ENCODE results near the gene CD226.
"Not testable (repeated sequence)": the region's sequence is repeated elsewhere in the genome, so short reads cannot be mapped to it uniquely, and the experiment has no call there.

CD226 gene

GRCh38 chr18:69838620-69839411, 108.9 kb downstream of the CD226 start:
- no peaks in the 10 kb centered on the region for H3K9me3 ChIP-seq (ENCODE audit: insufficient read depth, low read length, severe bottlenecking)
- no peaks in the 10 kb centered on the region for H3K27me3 ChIP-seq (ENCODE audit: insufficient read depth, low read length, poor library complexity)
- TF ChIP-seq CTCF (IDR thresholded peaks at IDR 0.05; ENCODE audit: borderline replicate concordance, extremely low read depth, low read length, poor library complexity, severe bottlenecking) (no peak), EZH2 (IDR thresholded peaks at IDR 0.05; ENCODE audit: borderline replicate concordance, low read depth, low read length, severe bottlenecking) (no peak)
- H3K4me1 ChIP-seq (ENCODE audit: insufficient read depth, low read length): no peaks in the 10 kb centered on the region
- H3K36me3 ChIP-seq (ENCODE audit: insufficient read depth, low read length): no peaks in the 10 kb centered on the region
- ATAC-seq (ENCODE audit: insufficient read depth, low read depth) (peak; percentile 84), DNase-seq (peak; percentile 47)
- H3K4me3 ChIP-seq (ENCODE audit: low read depth in 1 of 2, low read length in 2 of 2): no peak overlapping the region
- H3K4me2 ChIP-seq (ENCODE audit: insufficient read depth, low read length): no peak overlapping the region
- H3K9ac ChIP-seq (ENCODE audit: low read depth, low read length): no peak overlapping the region
- H4K20me1 ChIP-seq (ENCODE audit: insufficient read depth, low read length): no peaks in the 10 kb centered on the region
- no peak overlapping the region for H3K27ac ChIP-seq (ENCODE audit: low read length)
- H2AFZ ChIP-seq (ENCODE audit: low read depth, low read length): no peak overlapping the region
- H3K79me2 ChIP-seq (ENCODE audit: insufficient read depth, low read length): no peaks in the 10 kb centered on the region

- H3K9me3 ChIP-seq (ENCODE audit: insufficient read depth, low read length, severe bottlenecking): no peaks in the 10 kb centered on the region
- H4K20me1 ChIP-seq (ENCODE audit: insufficient read depth, low read length): no peaks in the 10 kb centered on the region
- H3K27me3 ChIP-seq (ENCODE audit: insufficient read depth, low read length, poor library complexity): no peaks in the 10 kb centered on the region
- H3K4me3 ChIP-seq (ENCODE audit: low read depth in 1 of 2, low read length in 2 of 2): no peak overlapping the region
- H3K36me3 ChIP-seq (ENCODE audit: insufficient read depth, low read length): no peaks in the 10 kb centered on the region
- H2AFZ ChIP-seq (ENCODE audit: low read depth, low read length): no peak overlapping the region
- DNase-seq: no peak
- no peak overlapping the region for H3K9ac ChIP-seq (ENCODE audit: low read depth, low read length)
- no peak for TF ChIP-seq CTCF (IDR thresholded peaks at IDR 0.05; ENCODE audit: borderline replicate concordance, extremely low read depth, low read length, poor library complexity, severe bottlenecking)
- no peak for TF ChIP-seq EZH2 (IDR thresholded peaks at IDR 0.05; ENCODE audit: borderline replicate concordance, low read depth, low read length, severe bottlenecking)
- H3K27ac ChIP-seq (ENCODE audit: low read length): no peak overlapping the region
- ATAC-seq (ENCODE audit: insufficient read depth, low read depth): no peak
- no peak overlapping the region for H3K4me2 ChIP-seq (ENCODE audit: insufficient read depth, low read length)
- H3K4me1 ChIP-seq (ENCODE audit: insufficient read depth, low read length): no peaks in the 10 kb centered on the region
- H3K79me2 ChIP-seq (ENCODE audit: insufficient read depth, low read length): no peaks in the 10 kb centered on the region
These were observed 109.7 kb downstream of the CD226 start for GRCh38 chr18:69838003-69838402.

GRCh38 chr18:69834980-69835379, 112.7 kb downstream of the CD226 start:
- H3K4me2 ChIP-seq (ENCODE audit: insufficient read depth, low read length); ATAC-seq (ENCODE audit: insufficient read depth, low read depth); H4K20me1 ChIP-seq (ENCODE audit: insufficient read depth, low read length); H3K4me1 ChIP-seq (ENCODE audit: insufficient read depth, low read length); H3K27ac ChIP-seq (ENCODE audit: low read length); DNase-seq; H3K36me3 ChIP-seq (ENCODE audit: insufficient read depth, low read length); H3K27me3 ChIP-seq (ENCODE audit: insufficient read depth, low read length, poor library complexity); H2AFZ ChIP-seq (ENCODE audit: low read depth, low read length); H3K9ac ChIP-seq (ENCODE audit: low read depth, low read length); H3K4me3 ChIP-seq (ENCODE audit: low read depth in 1 of 2, low read length in 2 of 2); H3K79me2 ChIP-seq (ENCODE audit: insufficient read depth, low read length); H3K9me3 ChIP-seq (ENCODE audit: insufficient read depth, low read length, severe bottlenecking): not testable (repeated sequence)

- no peaks in the 10 kb centered on the region for H3K4me1 ChIP-seq (ENCODE audit: insufficient read depth, low read length)
- H4K20me1 ChIP-seq (ENCODE audit: insufficient read depth, low read length): no peaks in the 10 kb centered on the region
- H3K4me2 ChIP-seq (ENCODE audit: insufficient read depth, low read length): no peak overlapping the region
- no peaks in the 10 kb centered on the region for H3K36me3 ChIP-seq (ENCODE audit: insufficient read depth, low read length)
- ATAC-seq (ENCODE audit: insufficient read depth, low read depth) (no peak), DNase-seq (no peak)
- H3K27ac ChIP-seq (ENCODE audit: low read length): no peak overlapping the region
- no peaks in the 10 kb centered on the region for H3K79me2 ChIP-seq (ENCODE audit: insufficient read depth, low read length)
- H3K4me3 ChIP-seq (ENCODE audit: low read depth in 1 of 2, low read length in 2 of 2): no peak overlapping the region
- H3K9me3 ChIP-seq (ENCODE audit: insufficient read depth, low read length, severe bottlenecking): no peaks in the 10 kb centered on the region
- no peaks in the 10 kb centered on the region for H3K27me3 ChIP-seq (ENCODE audit: insufficient read depth, low read length, poor library complexity)
- H2AFZ ChIP-seq (ENCODE audit: low read depth, low read length): no peak overlapping the region
- TF ChIP-seq EZH2 (IDR thresholded peaks at IDR 0.05; ENCODE audit: borderline replicate concordance, low read depth, low read length, severe bottlenecking): no peak
- no peak for TF ChIP-seq CTCF (IDR thresholded peaks at IDR 0.05; ENCODE audit: borderline replicate concordance, extremely low read depth, low read length, poor library complexity, severe bottlenecking)
- H3K9ac ChIP-seq (ENCODE audit: low read depth, low read length): no peak overlapping the region
These were observed 117.5 kb downstream of the CD226 start for GRCh38 chr18:69830189-69830588.
